OCI-LY1 (cell line): Measurements from ENCODE around the gene PCLO.
A peak's percentile ranks its signal among the peaks of the same experiment; 100 is the strongest.

Experiments
- EZH2 ChIP-seq: fragments of 200-600 bp; sonication (generic), shearing (Covaris generic); IDR thresholded peaks from 2 replicates; pipeline ENCODE4 v1.8.0; 2017; ENCODE audit warnings: borderline replicate concordance, mixed run types, mild to moderate bottlenecking, antibody characterized with exemption, low read length, moderate library complexity, mixed read lengths
- TF ChIP-seq, protein P1 (sequence below): fragments of 200-600 bp; sonication (generic), shearing (Covaris generic); IDR thresholded peaks from 2 replicates; pipeline ENCODE4 v1.5.1; 2017; ENCODE audit warnings: mild to moderate bottlenecking, antibody characterized with exemption, low read length, moderate library complexity, mixed read lengths

DNA sequence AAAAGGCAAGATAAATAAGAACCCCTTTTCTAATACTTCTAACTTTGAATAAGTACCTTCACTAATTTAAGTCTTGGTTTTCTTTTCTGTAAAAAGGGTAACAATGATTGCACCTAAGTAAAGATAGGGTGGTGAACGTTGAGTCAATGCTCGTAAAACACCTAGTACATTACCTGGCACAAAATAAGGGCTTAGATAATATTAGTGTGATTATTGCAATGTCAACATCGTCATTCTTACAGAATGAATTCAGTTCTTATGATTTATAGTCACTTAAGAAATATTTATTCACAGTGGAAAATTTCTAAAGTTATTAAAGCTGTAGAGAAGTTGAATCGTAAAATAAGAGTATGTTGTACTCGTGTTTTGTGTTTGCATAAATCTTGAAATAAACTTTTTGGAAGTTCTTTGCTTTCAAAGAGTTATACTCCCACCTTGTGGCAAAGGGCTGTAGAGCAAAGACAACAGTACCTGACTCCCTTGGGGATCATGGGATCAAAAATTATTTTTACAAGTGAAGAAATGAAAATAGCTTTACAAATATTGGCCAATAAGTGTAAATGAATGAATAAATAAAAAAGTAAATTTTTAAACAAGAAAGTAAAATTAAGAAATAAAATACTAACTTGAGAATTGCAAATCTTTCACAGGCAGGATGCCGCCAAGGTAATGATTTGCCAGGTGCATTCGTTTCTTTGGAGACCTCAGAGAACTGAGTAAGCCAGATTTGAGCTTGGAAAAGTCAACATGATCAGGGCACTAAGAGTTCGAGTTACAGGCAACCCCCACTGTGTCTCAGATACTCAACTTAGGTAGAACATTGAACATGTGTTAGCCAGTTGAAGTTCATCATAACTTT lies 433.3 kb downstream of the PCLO start:
- TF ChIP-seq, protein P1, sequence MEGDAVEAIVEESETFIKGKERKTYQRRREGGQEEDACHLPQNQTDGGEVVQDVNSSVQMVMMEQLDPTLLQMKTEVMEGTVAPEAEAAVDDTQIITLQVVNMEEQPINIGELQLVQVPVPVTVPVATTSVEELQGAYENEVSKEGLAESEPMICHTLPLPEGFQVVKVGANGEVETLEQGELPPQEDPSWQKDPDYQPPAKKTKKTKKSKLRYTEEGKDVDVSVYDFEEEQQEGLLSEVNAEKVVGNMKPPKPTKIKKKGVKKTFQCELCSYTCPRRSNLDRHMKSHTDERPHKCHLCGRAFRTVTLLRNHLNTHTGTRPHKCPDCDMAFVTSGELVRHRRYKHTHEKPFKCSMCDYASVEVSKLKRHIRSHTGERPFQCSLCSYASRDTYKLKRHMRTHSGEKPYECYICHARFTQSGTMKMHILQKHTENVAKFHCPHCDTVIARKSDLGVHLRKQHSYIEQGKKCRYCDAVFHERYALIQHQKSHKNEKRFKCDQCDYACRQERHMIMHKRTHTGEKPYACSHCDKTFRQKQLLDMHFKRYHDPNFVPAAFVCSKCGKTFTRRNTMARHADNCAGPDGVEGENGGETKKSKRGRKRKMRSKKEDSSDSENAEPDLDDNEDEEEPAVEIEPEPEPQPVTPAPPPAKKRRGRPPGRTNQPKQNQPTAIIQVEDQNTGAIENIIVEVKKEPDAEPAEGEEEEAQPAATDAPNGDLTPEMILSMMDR = peak; percentile 68
- TF ChIP-seq EZH2 = no peak
